HG03460 (cell line): Measurements from ENCODE around the gene AXL.

ENCODE experiments used
- ATAC-seq: cut with Tn5 transposase; IDR thresholded peaks from one replicate; pipeline ENCODE4 v1.9.1; 2021; ENCODE audit not compliant: unreplicated experiment

The AXL gene

GRCh38 chr19:41233748-41234240 is 14.8 kb downstream of the AXL start:
- no peak for ATAC-seq

- ATAC-seq: no peak
These were observed 15.6 kb downstream of the AXL start for GRCh38 chr19:41234512-41235168.

- ATAC-seq: no peak
These were observed 16.5 kb downstream of the AXL start for GRCh38 chr19:41235480-41235879.

GRCh38 chr19:41238244-41238643 is 19.2 kb downstream of the AXL start:
- no peak for ATAC-seq

- ATAC-seq: no peak
These were observed 20.3 kb downstream of the AXL start for GRCh38 chr19:41239363-41239762.

GRCh38 chr19:41239961-41240574 is 21.0 kb downstream of the AXL start:
- ATAC-seq: no peak

GRCh38 chr19:41241859-41242258 is 22.8 kb downstream of the AXL start:
- no peak for ATAC-seq

- no peak for ATAC-seq
These were observed 25.1 kb downstream of the AXL start for GRCh38 chr19:41244117-41244516.

GRCh38 chr19:41245843-41246242 is 26.8 kb downstream of the AXL start:
- no peak for ATAC-seq

- no peak for ATAC-seq
These were observed 29.9 kb downstream of the AXL start for GRCh38 chr19:41248895-41249294.

GRCh38 chr19:41249707-41250423 is 30.8 kb downstream of the AXL start:
- no peak for ATAC-seq

GRCh38 chr19:41253660-41254059 is 34.6 kb downstream of the AXL start:
- no peak for ATAC-seq

- ATAC-seq: no peak
These were observed 36.1 kb downstream of the AXL start for GRCh38 chr19:41255171-41255570.

- ATAC-seq: no peak
These were observed 42.6 kb downstream of the AXL start for GRCh38 chr19:41261474-41262190.

GRCh38 chr19:41263042-41263849 is 44.2 kb downstream of the AXL start:
- peak; percentile 11 for ATAC-seq

GRCh38 chr19:41263850-41264580 is 45.0 kb downstream of the AXL start, which contains the start of gene HNRNPUL1:
HNRNPUL1 (plus strand) TSS chr19:41264372; CDS start chr19:41264504, 132 bp downstream.
- peak; percentile 67 for ATAC-seq

- no peak for ATAC-seq
These were observed 45.8 kb downstream of the AXL start for GRCh38 chr19:41264581-41265394.

- no peak for ATAC-seq
These were observed 46.6 kb downstream of the AXL start for GRCh38 chr19:41265395-41266153.
